WTC11 (cell line): ENCODE data around the gene RYR3. TPM values are rescaled to one million over a fixed set of nuclear protein-coding genes. Genes with fewer than 3 reads are reported as not detected.

ENCODE experiments used
- ATAC-seq: fragments of 200-7000 bp; cut with Tn5 transposase; 2 replicates; pipeline ENCODE4 v1.10.0; 2021; ENCODE audit warnings: mild to moderate bottlenecking, moderate library complexity
- CTCF ChIA-PET: fragments of 300-600 bp; sonication (Branson Sonifier 250); formaldehyde crosslinking; loops from one replicate; lab custom pipeline; 2021; ENCODE audit warnings: antibody characterized with exemption; lab: Charles Lee
- POLR2A ChIA-PET: fragments of 350-600 bp; sonication (Branson Sonifier 250); formaldehyde crosslinking; loops from one replicate; lab custom pipeline; 2021; ENCODE audit warnings: antibody characterized with exemption; lab: Charles Lee
- DNase-seq: peaks from one replicate; pipeline ENCODE4 v3.0.0; 2021; ENCODE audit warnings: low spot score
- H3K27ac Mint-ChIP-seq: 2 replicates; pipeline ENCODE4 v1.8.0; 2021; ENCODE audit warnings: mixed read lengths
- H3K27me3 Mint-ChIP-seq: 2 replicates; pipeline ENCODE4 v1.8.0; 2021; ENCODE audit warnings: low read depth, mild to moderate bottlenecking, moderate library complexity, mixed read lengths
- H3K36me3 Mint-ChIP-seq: 2 replicates; pipeline ENCODE4 v1.8.0; 2021; ENCODE audit warnings: mixed read lengths
- H3K4me1 Mint-ChIP-seq: 2 replicates; pipeline ENCODE4 v1.8.0; 2022; ENCODE audit warnings: mixed read lengths
- H3K4me3 Mint-ChIP-seq: 2 replicates; pipeline ENCODE4 v1.8.0; 2021; ENCODE audit warnings: mild to moderate bottlenecking, moderate library complexity, mixed read lengths
- H3K9me3 Mint-ChIP-seq: 2 replicates; pipeline ENCODE4 v1.8.0; 2021; ENCODE audit warnings: mixed read lengths
- ETV6 ChIP-seq: sonication (generic); formaldehyde crosslinking; IDR thresholded peaks from 2 replicates; pipeline ENCODE4 v1.8.1; 2022; ENCODE audit warnings: mild to moderate bottlenecking, missing genetic modification reagents
- FOXP4 ChIP-seq: sonication (generic); formaldehyde crosslinking; IDR thresholded peaks from 2 replicates; pipeline ENCODE4 v1.8.0; 2022; ENCODE audit warnings: mild to moderate bottlenecking, missing genetic modification reagents
- HMGA2 ChIP-seq: fragments of 250-450 bp; sonication (Bioruptor Pico); IDR thresholded peaks from 2 replicates; pipeline ENCODE4 v1.4.0; 2021; ENCODE audit warnings: mild to moderate bottlenecking, moderate library complexity
- JAZF1 ChIP-seq: fragments of 250-450 bp; sonication (Bioruptor Pico); IDR thresholded peaks from 2 replicates; pipeline ENCODE4 v1.9.0; 2021; ENCODE audit warnings: moderate library complexity, mild to moderate bottlenecking, inconsistent platforms
- MXD4 ChIP-seq: fragments of 250-450 bp; sonication (Bioruptor Pico); IDR thresholded peaks from 2 replicates; pipeline ENCODE4 v1.8.0; 2021; ENCODE audit warnings: mild to moderate bottlenecking, moderate library complexity, borderline replicate concordance
- NFATC4 ChIP-seq: fragments of 250-450 bp; sonication (Bioruptor Pico); IDR thresholded peaks from 2 replicates; pipeline ENCODE4 v1.9.0; 2021; ENCODE audit warnings: mild to moderate bottlenecking
- RORB ChIP-seq: fragments of 250-450 bp; sonication (Bioruptor Pico); IDR thresholded peaks from 2 replicates; pipeline ENCODE4 v1.9.0; 2021; ENCODE audit warnings: mild to moderate bottlenecking
- SOX15 ChIP-seq: fragments of 250-450 bp; sonication (Bioruptor Pico); IDR thresholded peaks from 2 replicates; pipeline ENCODE4 v1.9.0; 2021; ENCODE audit warnings: mild to moderate bottlenecking
- SP1 ChIP-seq: sonication (generic); formaldehyde crosslinking; conservative IDR thresholded peaks from 2 replicates; pipeline ENCODE4 v1.8.1; 2022; ENCODE audit warnings: missing genetic modification reagents
- USF2 ChIP-seq: sonication (generic); formaldehyde crosslinking; IDR thresholded peaks from 2 replicates; pipeline ENCODE4 v1.8.1; 2023; ENCODE audit warnings: mild to moderate bottlenecking, missing genetic modification reagents, moderate library complexity
- ZBTB21 ChIP-seq: sonication (generic); formaldehyde crosslinking; IDR thresholded peaks from 2 replicates; pipeline ENCODE4 v1.8.1; 2023; ENCODE audit warnings: mild to moderate bottlenecking, missing genetic modification reagents, borderline replicate concordance
- ZBTB43 ChIP-seq: sonication (generic); formaldehyde crosslinking; IDR thresholded peaks from 2 replicates; pipeline ENCODE4 v1.8.1; 2023; ENCODE audit warnings: mild to moderate bottlenecking, missing genetic modification reagents
- ZNF138 ChIP-seq: sonication (generic); formaldehyde crosslinking; conservative IDR thresholded peaks from 2 replicates; pipeline ENCODE4 v1.8.1; 2022; ENCODE audit warnings: mild to moderate bottlenecking, moderate library complexity, missing genetic modification reagents
- ZNF232 ChIP-seq: sonication (generic); formaldehyde crosslinking; IDR thresholded peaks from 2 replicates; pipeline ENCODE4 v1.8.0; 2022; ENCODE audit warnings: mild to moderate bottlenecking, missing genetic modification reagents
- ZNF416 ChIP-seq: fragments of 250-450 bp; sonication (Bioruptor Pico); IDR thresholded peaks from 2 replicates; pipeline ENCODE4 v1.9.0; 2021; ENCODE audit warnings: mild to moderate bottlenecking, inconsistent platforms
- ZNF423 ChIP-seq: fragments of 250-450 bp; sonication (Bioruptor Pico); IDR thresholded peaks from 2 replicates; pipeline ENCODE4 v2.1.2; 2022; ENCODE audit warnings: mild to moderate bottlenecking, moderate library complexity
- ZNF532 ChIP-seq: fragments of 250-450 bp; sonication (Bioruptor Pico); IDR thresholded peaks from 2 replicates; pipeline ENCODE4 v1.9.0; 2021; ENCODE audit warnings: mild to moderate bottlenecking, borderline replicate concordance
- total RNA-seq: library from RNA; stranded (reverse); gene quantifications from 3 replicates; pipeline ENCODE4 v1.2.3, GENCODE V29; 2021
- TF ChIP-seq, protein P1 (sequence below): sonication (generic); formaldehyde crosslinking; conservative IDR thresholded peaks from 2 replicates; pipeline ENCODE4 v1.8.1; 2022; ENCODE audit warnings: mild to moderate bottlenecking, missing genetic modification reagents
- TF ChIP-seq, protein P2 (sequence below): sonication (generic); formaldehyde crosslinking; IDR thresholded peaks from 2 replicates; pipeline ENCODE4 v1.8.1; 2022; ENCODE audit warnings: mild to moderate bottlenecking, moderate library complexity, missing genetic modification reagents

Gene RYR3
- total RNA-seq, 1 experiment from 2014 or later, result 1.4 TPM

GRCh38 chr15:33545866-33546265 is 235.1 kb downstream of the RYR3 start (continued):
- TF ChIP-seq ZNF532 (CRISPR knock-in tag) (no peak), ETV6 (no peak), ZNF138 (CRISPR knock-in tag) (no peak), ZNF232 (no peak), ZBTB43 (CRISPR knock-in tag) (no peak), USF2 (CRISPR knock-in tag) (no peak), JAZF1 (CRISPR knock-in tag) (no peak)

DNA sequence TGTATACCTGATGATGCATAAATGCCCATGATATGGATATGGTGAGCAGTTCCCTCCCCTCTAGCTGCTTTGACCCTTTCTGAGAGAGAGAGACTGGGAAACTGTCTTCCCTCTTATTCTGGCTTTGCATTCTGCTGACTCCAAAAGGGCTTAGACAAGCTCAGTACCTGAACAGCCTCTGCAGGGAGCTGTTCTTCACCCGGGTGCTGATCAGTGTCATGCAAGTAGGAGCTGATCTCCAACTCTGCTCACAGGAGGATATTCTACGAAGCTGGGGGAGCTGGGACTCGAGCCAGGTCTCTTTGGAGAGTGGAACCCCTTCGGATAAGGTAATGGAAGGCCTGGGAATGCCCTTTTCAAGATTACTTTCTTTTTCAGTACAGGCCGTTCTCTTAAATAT is 237.1 kb downstream of the RYR3 start:
- ATAC-seq (peak; percentile 98), DNase-seq (peak; percentile 87)
- ChIA-PET CTCF (interaction anchor here (0.7 to 1.4 kb wide), 5 partner anchors 11 to 253 kb away, joined by 3 to 9 read pairs (median 4); no protein-coding TSS in a partner anchor), POLR2A (no interaction called here)
- H3K9me3 Mint-ChIP-seq, result peaks cover 3% of the 10 kb centered on the region; the same call in 1 of the 2 replicates
- H3K4me1 Mint-ChIP-seq, result peaks cover 20% of the 10 kb centered on the region
- no peaks in the 10 kb centered on the region for H3K36me3 Mint-ChIP-seq
- TF ChIP-seq MXD4 (CRISPR knock-in tag) (no peak), FOXP4 (CRISPR knock-in tag) (0 out of 2 replicates have a peak, but pooled peaks have one; percentile 31), SP1 (CRISPR knock-in tag) (0 out of 2 replicates have a peak, but pooled peaks have one; percentile 23), JAZF1 (CRISPR knock-in tag) (no peak)
- no peaks in the 10 kb centered on the region; the same call in 1 of the 2 replicates for H3K27me3 Mint-ChIP-seq
- no peak overlapping the region for H3K27ac Mint-ChIP-seq
- H3K4me3 Mint-ChIP-seq, result no peak overlapping the region

DNA sequence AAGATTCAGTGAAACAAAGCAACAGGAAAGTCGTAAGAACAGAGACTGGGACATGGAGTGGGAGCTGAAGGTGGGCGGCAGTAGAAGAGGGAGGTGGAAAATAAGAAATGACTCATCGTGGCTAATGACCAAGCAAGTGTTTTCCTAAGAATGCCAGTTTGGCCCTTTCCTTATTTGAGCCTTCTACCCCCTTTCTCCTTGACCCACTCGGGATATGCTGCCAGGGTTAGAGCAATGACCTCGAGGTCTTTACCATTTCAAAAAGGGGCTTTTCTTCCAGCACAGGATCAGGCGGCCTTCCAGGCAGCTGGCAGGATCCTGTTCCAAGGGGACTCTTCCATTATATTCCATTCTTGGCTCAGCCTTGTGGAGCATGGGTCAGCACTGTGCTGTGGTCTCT is 241.1 kb downstream of the RYR3 start:
- ChIA-PET CTCF (no interaction called here), POLR2A (no interaction called here)
- peaks cover 16% of the 10 kb centered on the region for H3K4me1 Mint-ChIP-seq
- ATAC-seq (no peak), DNase-seq (no peak)
- no peaks in the 10 kb centered on the region; the same call in 1 of the 2 replicates for H3K27me3 Mint-ChIP-seq
- H3K9me3 Mint-ChIP-seq, result peaks cover 3% of the 10 kb centered on the region; the same call in 1 of the 2 replicates
- no peak overlapping the region for H3K4me3 Mint-ChIP-seq
- no peaks in the 10 kb centered on the region for H3K36me3 Mint-ChIP-seq
- no peak overlapping the region for H3K27ac Mint-ChIP-seq
- TF ChIP-seq ZNF532 (CRISPR knock-in tag), result no peak
- TF ChIP-seq ZNF416 (CRISPR knock-in tag), result no peak
- TF ChIP-seq RORB (CRISPR knock-in tag), result no peak
- TF ChIP-seq, protein P1, sequence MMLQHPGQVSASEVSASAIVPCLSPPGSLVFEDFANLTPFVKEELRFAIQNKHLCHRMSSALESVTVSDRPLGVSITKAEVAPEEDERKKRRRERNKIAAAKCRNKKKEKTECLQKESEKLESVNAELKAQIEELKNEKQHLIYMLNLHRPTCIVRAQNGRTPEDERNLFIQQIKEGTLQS (CRISPR knock-in tag), result no peak
- TF ChIP-seq ZNF423 (CRISPR knock-in tag), result no peak
- TF ChIP-seq NFATC4 (CRISPR knock-in tag), result no peak
- no peak for TF ChIP-seq HMGA2 (CRISPR knock-in tag)
- TF ChIP-seq ZBTB21 (CRISPR knock-in tag), result no peak
- TF ChIP-seq, protein P2, sequence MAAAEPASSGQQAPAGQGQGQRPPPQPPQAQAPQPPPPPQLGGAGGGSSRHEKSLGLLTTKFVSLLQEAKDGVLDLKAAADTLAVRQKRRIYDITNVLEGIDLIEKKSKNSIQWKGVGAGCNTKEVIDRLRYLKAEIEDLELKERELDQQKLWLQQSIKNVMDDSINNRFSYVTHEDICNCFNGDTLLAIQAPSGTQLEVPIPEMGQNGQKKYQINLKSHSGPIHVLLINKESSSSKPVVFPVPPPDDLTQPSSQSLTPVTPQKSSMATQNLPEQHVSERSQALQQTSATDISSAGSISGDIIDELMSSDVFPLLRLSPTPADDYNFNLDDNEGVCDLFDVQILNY, result no peak
- no peak for TF ChIP-seq SOX15
